Liver (tissue), 3 donors: ENCODE measurements around the gene DUS1L.

Experiments
- ATF3 ChIP-seq: IDR thresholded peaks from 2 replicates; pipeline ENCODE4 v1.6.1; 2016; ENCODE audit warnings: antibody characterized with exemption
- CTCF ChIP-seq: fragments of 150-350 bp; IDR thresholded peaks from 2 replicates; pipeline ENCODE4 v1.5.1; 2017; ENCODE audit warnings: improper control_type of control experiment, low read depth, low read length; ENCODE audit not compliant: missing input control
- EGR1 ChIP-seq, 2 donors: IDR thresholded peaks; 2 replicates each; pipeline ENCODE4 v1.6.1; 2016 to 2018; ENCODE audit warnings: antibody characterized with exemption in 2 of 2, low read depth in 2 of 2
- GABPA ChIP-seq, 2 donors: IDR thresholded peaks in 1 of 2; conservative IDR thresholded peaks in 1 of 2; 2 replicates each; pipeline ENCODE4 v1.6.1; 2016; ENCODE audit warnings: antibody characterized with exemption in 2 of 2, mild to moderate bottlenecking in 1 of 2, moderate library complexity in 1 of 2
- HNF4G ChIP-seq: IDR thresholded peaks from 2 replicates; pipeline ENCODE4 v1.6.1; 2016; ENCODE audit warnings: antibody characterized with exemption
- JUND ChIP-seq, 2 donors: IDR thresholded peaks; 2 replicates each; pipeline ENCODE4 v1.6.1; 2016; ENCODE audit warnings: antibody characterized with exemption in 2 of 2
- RAD21 ChIP-seq, 2 donors: IDR thresholded peaks; 2 replicates each; pipeline ENCODE4 v1.6.1; 2016; ENCODE audit warnings: antibody characterized with exemption in 2 of 2, mild to moderate bottlenecking in 2 of 2
- REST ChIP-seq: IDR thresholded peaks from 2 replicates; pipeline ENCODE4 v1.6.1; 2016; ENCODE audit warnings: antibody characterized with exemption, mild to moderate bottlenecking
- RXRA ChIP-seq, 2 donors: IDR thresholded peaks; 2 replicates each; pipeline ENCODE4 v1.6.1; 2017 to 2018; ENCODE audit warnings: antibody characterized with exemption in 2 of 2, mild to moderate bottlenecking in 1 of 2
- SP1 ChIP-seq: IDR thresholded peaks from 2 replicates; pipeline ENCODE4 v1.6.1; 2018; ENCODE audit warnings: antibody characterized with exemption, mild to moderate bottlenecking
- TAF1 ChIP-seq: conservative IDR thresholded peaks from 2 replicates; pipeline ENCODE4 v1.6.1; 2016; ENCODE audit warnings: antibody characterized with exemption, mild to moderate bottlenecking
- YY1 ChIP-seq: IDR thresholded peaks from 2 replicates; pipeline ENCODE4 v1.6.1; 2016; ENCODE audit warnings: antibody characterized with exemption, mild to moderate bottlenecking
- TF ChIP-seq, protein P1 (sequence below): IDR thresholded peaks from 2 replicates; pipeline ENCODE4 v1.6.1; 2016; ENCODE audit warnings: antibody characterized with exemption
- donor health status: healthy.
- donor health status: healthy.

GRCh38 chr17:82113941-82114340 is 48.3 kb upstream of the DUS1L start:
- TF ChIP-seq CTCF (no peak), TAF1 (no peak), REST (no peak), EGR1 (IDR thresholded peaks at IDR 0.05; ENCODE audit: low read depth in 2 of 2) (no peak), SP1 (no peak), RAD21 (IDR thresholded peaks at IDR 0.05) (no peak), HNF4G (no peak), ATF3 (no peak), GABPA (IDR thresholded peaks at IDR 0.05 in 1 of 2, conservative IDR thresholded peaks at IDR 0.05 in 1 of 2) (no peak), RXRA (IDR thresholded peaks at IDR 0.05) (no peak), YY1 (no peak), JUND (IDR thresholded peaks at IDR 0.05) (no peak)
- TF ChIP-seq, protein P1, sequence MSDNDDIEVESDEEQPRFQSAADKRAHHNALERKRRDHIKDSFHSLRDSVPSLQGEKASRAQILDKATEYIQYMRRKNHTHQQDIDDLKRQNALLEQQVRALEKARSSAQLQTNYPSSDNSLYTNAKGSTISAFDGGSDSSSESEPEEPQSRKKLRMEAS, result no peak
